Loucy (cell line): Measurements from ENCODE around the gene SND1.

ENCODE experiments used
- H2AFZ ChIP-seq: fragments of 200-600 bp; sonication (generic); 2 replicates; pipeline ENCODE4 v1.6.0; 2016; ENCODE audit warnings: antibody characterized with exemption, mild to moderate bottlenecking, low read length, moderate library complexity
- H3F3A ChIP-seq: fragments of 200-600 bp; 2 replicates; pipeline ENCODE4 v1.6.0; 2016; ENCODE audit warnings: antibody characterized with exemption, low read depth, mild to moderate bottlenecking
- H3K27me3 ChIP-seq: fragments of 200-600 bp; sonication (generic); 2 replicates; pipeline ENCODE4 v1.6.1; 2014; ENCODE audit warnings: low read length, mild to moderate bottlenecking; ENCODE audit not compliant: insufficient read depth, poor library complexity, severe bottlenecking
- H3K36me3 ChIP-seq: fragments of 200-600 bp; sonication (generic); 2 replicates; pipeline ENCODE4 v1.6.1; 2016; ENCODE audit warnings: low read length; ENCODE audit not compliant: insufficient read depth
- H3K4me1 ChIP-seq: fragments of 200-600 bp; sonication (generic); 2 replicates; pipeline ENCODE4 v1.5.1; 2014; ENCODE audit warnings: low read length, mild to moderate bottlenecking; ENCODE audit not compliant: insufficient read depth, poor library complexity, severe bottlenecking
- H3K4me2 ChIP-seq: fragments of 200-600 bp; sonication (generic); 2 replicates; pipeline ENCODE4 v1.6.0; 2014; ENCODE audit warnings: antibody characterized with exemption, low read length, low read depth, mild to moderate bottlenecking; ENCODE audit not compliant: poor library complexity, severe bottlenecking
- H3K4me3 ChIP-seq: fragments of 200-600 bp; sonication (generic); 2 replicates; pipeline ENCODE4 v1.5.1; 2014; ENCODE audit warnings: low read length, mild to moderate bottlenecking, mixed read lengths; ENCODE audit not compliant: poor library complexity, severe bottlenecking
- H3K79me2 ChIP-seq: fragments of 200-600 bp; sonication (generic); 2 replicates; pipeline ENCODE4 v1.6.1; 2014; ENCODE audit warnings: low read length; ENCODE audit not compliant: insufficient read depth
- H3K9ac ChIP-seq: fragments of 200-600 bp; sonication (generic); 2 replicates; pipeline ENCODE4 v1.6.0; 2014; ENCODE audit warnings: mild to moderate bottlenecking, low read depth, low read length, moderate library complexity; ENCODE audit not compliant: poor library complexity, severe bottlenecking
- H3K9me2 ChIP-seq: fragments of 200-600 bp; sonication (generic); replicated peaks from 2 replicates; pipeline ENCODE4 v1.6.1; 2016; ENCODE audit warnings: low read depth, low read length, mixed read lengths
- H3K9me3 ChIP-seq: fragments of 200-600 bp; sonication (generic); 2 replicates; pipeline ENCODE4 v1.6.1; 2014; ENCODE audit warnings: mild to moderate bottlenecking, antibody characterized with exemption, low read length, low read depth; ENCODE audit not compliant: insufficient read depth
- H4K20me1 ChIP-seq: fragments of 200-600 bp; sonication (generic); 2 replicates; pipeline ENCODE4 v1.6.0; 2014; ENCODE audit warnings: antibody characterized with exemption, low read length, mild to moderate bottlenecking; ENCODE audit not compliant: insufficient read depth, poor library complexity, severe bottlenecking
- EZH2phosphoT487 ChIP-seq: fragments of 200-600 bp; IDR thresholded peaks from 2 replicates; pipeline ENCODE4 v1.6.1; 2018; ENCODE audit warnings: antibody characterized with exemption, mild to moderate bottlenecking, moderate library complexity, borderline replicate concordance
- TF ChIP-seq, protein P1 (sequence below): fragments of 200-600 bp; sonication (generic); conservative IDR thresholded peaks from 2 replicates; pipeline ENCODE4 v1.5.1; 2014; ENCODE audit warnings: mild to moderate bottlenecking, antibody characterized with exemption, low read length

SND1 gene

DNA sequence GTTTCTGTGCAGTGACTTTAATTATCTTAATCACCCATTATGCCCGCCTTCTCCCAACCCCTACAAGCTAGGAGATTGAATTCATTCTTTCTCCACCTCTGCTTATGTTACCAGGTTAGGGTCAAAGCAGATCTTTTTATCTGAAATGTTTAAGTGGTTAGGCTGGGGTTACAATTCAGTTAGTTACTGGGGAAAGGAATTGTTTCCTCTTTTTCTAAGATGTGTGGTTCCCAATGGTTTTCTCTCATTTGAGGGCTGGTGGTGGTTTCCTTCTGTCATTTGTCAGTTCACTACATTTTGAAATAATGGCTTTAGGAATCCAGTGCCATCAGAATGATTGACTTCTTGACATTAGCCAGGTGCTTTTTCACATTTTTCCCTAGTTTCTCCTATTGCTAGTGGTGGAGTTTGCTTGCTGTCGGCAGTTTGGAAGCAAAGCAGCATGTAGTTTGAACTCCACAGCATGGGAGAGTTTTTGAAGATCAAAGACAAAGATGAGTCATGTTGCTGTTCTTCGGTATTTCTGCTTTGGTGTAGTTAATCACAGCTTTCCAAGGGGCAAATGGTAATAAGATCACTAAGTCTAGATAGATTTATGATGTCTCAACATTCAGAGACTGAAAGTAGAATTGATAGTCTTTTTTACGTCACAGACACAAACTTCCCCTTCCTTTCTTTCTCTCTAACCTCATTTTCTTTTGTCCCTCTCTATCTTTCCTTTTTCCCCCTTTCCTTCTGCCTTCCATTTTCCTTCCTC is 168.2 kb downstream of the SND1 start:
- Histone ChIP-seq H2AFZ (no peak overlapping the region), H3K4me1 (peaks cover 16% of the 10 kb centered on the region), H3K9me2 (no peaks in the 10 kb centered on the region), H3F3A (no peaks in the 10 kb centered on the region), H3K27me3 (no peaks in the 10 kb centered on the region), H3K4me3 (no peak overlapping the region), H3K36me3 (no peaks in the 10 kb centered on the region), H3K4me2 (peak overlapping the region; percentile 17), H3K79me2 (peaks cover 22% of the 10 kb centered on the region; the same call in 1 of the 2 replicates), H3K9me3 (no peaks in the 10 kb centered on the region), H4K20me1 (peaks cover 19% of the 10 kb centered on the region), H3K9ac (no peak overlapping the region)
- TF ChIP-seq, protein P1, sequence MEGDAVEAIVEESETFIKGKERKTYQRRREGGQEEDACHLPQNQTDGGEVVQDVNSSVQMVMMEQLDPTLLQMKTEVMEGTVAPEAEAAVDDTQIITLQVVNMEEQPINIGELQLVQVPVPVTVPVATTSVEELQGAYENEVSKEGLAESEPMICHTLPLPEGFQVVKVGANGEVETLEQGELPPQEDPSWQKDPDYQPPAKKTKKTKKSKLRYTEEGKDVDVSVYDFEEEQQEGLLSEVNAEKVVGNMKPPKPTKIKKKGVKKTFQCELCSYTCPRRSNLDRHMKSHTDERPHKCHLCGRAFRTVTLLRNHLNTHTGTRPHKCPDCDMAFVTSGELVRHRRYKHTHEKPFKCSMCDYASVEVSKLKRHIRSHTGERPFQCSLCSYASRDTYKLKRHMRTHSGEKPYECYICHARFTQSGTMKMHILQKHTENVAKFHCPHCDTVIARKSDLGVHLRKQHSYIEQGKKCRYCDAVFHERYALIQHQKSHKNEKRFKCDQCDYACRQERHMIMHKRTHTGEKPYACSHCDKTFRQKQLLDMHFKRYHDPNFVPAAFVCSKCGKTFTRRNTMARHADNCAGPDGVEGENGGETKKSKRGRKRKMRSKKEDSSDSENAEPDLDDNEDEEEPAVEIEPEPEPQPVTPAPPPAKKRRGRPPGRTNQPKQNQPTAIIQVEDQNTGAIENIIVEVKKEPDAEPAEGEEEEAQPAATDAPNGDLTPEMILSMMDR = no peak
- TF ChIP-seq EZH2phosphoT487 = no peak

DNA sequence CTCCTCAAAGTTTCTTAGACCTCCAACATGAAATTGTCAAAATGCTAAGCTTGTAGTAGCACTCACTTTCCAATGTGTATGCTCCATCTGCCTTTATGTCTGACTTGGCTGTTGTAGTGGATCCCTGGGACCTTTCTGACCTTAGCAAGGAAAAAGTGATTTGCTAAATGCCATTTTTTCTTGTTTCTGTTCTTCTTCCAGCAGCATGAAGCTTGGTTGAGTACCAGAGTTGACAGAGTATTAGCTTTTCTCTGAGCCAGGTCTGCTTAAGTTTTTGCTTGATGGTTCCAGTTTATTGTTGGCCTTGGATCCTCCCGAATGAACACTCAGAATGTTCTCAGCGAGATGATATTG is 168.7 kb downstream of the SND1 start:
- Histone ChIP-seq H3K9me2 (no peaks in the 10 kb centered on the region), H3K4me1 (peaks cover 16% of the 10 kb centered on the region), H3K27me3 (no peaks in the 10 kb centered on the region), H3F3A (no peaks in the 10 kb centered on the region), H3K36me3 (no peaks in the 10 kb centered on the region), H3K79me2 (peaks cover 17% of the 10 kb centered on the region; the same call in 1 of the 2 replicates), H3K4me3 (no peak overlapping the region), H2AFZ (no peak overlapping the region), H4K20me1 (peaks cover 19% of the 10 kb centered on the region), H3K9me3 (no peaks in the 10 kb centered on the region), H3K4me2 (peak overlapping the region; percentile 17), H3K9ac (no peak overlapping the region)
- TF ChIP-seq, protein P1 = no peak
- TF ChIP-seq EZH2phosphoT487 = no peak

DNA sequence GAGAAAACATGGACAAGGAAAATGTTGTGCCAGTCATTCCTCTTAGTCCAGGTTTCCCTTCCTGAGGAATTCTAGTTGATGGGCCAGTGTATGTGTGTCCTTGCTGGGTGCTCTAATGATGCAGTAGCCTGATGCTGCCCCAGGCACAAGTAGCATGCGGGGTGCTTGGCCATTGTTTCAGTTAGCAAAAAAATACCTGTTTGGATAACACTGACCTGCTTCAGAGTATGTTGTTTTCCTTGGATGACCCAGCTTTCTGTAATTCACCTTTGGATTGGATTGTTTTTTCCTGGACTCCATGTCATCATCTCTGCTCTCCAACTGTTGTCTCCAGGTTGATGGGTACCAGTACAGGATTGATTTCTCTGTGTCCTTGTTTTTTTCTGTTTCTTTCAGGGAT is 169.2 kb downstream of the SND1 start:
- Histone ChIP-seq H3F3A (no peaks in the 10 kb centered on the region), H4K20me1 (peaks cover 19% of the 10 kb centered on the region), H3K4me3 (no peak overlapping the region), H3K9me2 (no peaks in the 10 kb centered on the region), H3K9ac (no peak overlapping the region), H3K79me2 (peaks cover 17% of the 10 kb centered on the region; the same call in 1 of the 2 replicates), H3K4me2 (no peak overlapping the region), H3K4me1 (peaks cover 16% of the 10 kb centered on the region), H3K9me3 (no peaks in the 10 kb centered on the region), H3K36me3 (no peaks in the 10 kb centered on the region), H2AFZ (no peak overlapping the region), H3K27me3 (no peaks in the 10 kb centered on the region)
- TF ChIP-seq, protein P1 = no peak
- TF ChIP-seq EZH2phosphoT487 = no peak
